SK-N-SH treated with all-trans-retinoic acid at 6 μM for 48 hours (cell line): ENCODE results near the gene OR4M1.
"Not testable (repeated sequence)": the region's sequence is repeated elsewhere in the genome, so short reads cannot be mapped to it uniquely, and the experiment has no call there.

ENCODE experiments used
- ATAC-seq: fragments of 200-7000 bp; cut with Tn5 transposase; 3 replicates; pipeline ENCODE4 v1.9.1; 2020; ENCODE audit warnings: mild to moderate bottlenecking, moderate library complexity
- BACH2 ChIP-seq: fragments of 250-450 bp; sonication (Bioruptor Pico); IDR thresholded peaks from 2 replicates; pipeline ENCODE4 v1.9.0; 2021; ENCODE audit warnings: mild to moderate bottlenecking, borderline replicate concordance
- CREB5 ChIP-seq: fragments of 250-450 bp; sonication (Bioruptor Pico); IDR thresholded peaks from 2 replicates; pipeline ENCODE4 v1.5.1; 2020; ENCODE audit warnings: low read depth, mild to moderate bottlenecking, moderate library complexity
- CSDC2 ChIP-seq: fragments of 250-450 bp; sonication (Bioruptor Pico); IDR thresholded peaks from 2 replicates; pipeline ENCODE4 v1.5.0; 2020; ENCODE audit warnings: mild to moderate bottlenecking, moderate library complexity
- CSRNP3 ChIP-seq: fragments of 250-450 bp; sonication (Bioruptor Pico); IDR thresholded peaks from 2 replicates; pipeline ENCODE4 v1.5.1; 2021; ENCODE audit warnings: mild to moderate bottlenecking, moderate library complexity
- ESRRG ChIP-seq: fragments of 250-450 bp; sonication (Bioruptor Pico); IDR thresholded peaks from 2 replicates; pipeline ENCODE4 v1.6.1; 2021; ENCODE audit warnings: mild to moderate bottlenecking
- GLIS3 ChIP-seq: fragments of 250-450 bp; sonication (Bioruptor Pico); IDR thresholded peaks from 2 replicates; pipeline ENCODE4 v1.5.0; 2020; ENCODE audit warnings: mild to moderate bottlenecking, moderate library complexity
- ISL1 ChIP-seq: fragments of 250-450 bp; sonication (Bioruptor Pico); IDR thresholded peaks from 2 replicates; pipeline ENCODE4 v2.1.2; 2022; ENCODE audit warnings: mild to moderate bottlenecking, moderate library complexity
- PATZ1 ChIP-seq: fragments of 250-450 bp; sonication (Bioruptor Pico); IDR thresholded peaks from 2 replicates; pipeline ENCODE4 v1.8.0; 2020; ENCODE audit warnings: mild to moderate bottlenecking, moderate library complexity, borderline replicate concordance
- PPARA ChIP-seq: fragments of 250-450 bp; sonication (Bioruptor Pico); IDR thresholded peaks from 2 replicates; pipeline ENCODE4 v1.5.0; 2020; ENCODE audit warnings: mild to moderate bottlenecking, borderline replicate concordance
- RARB ChIP-seq: fragments of 250-450 bp; sonication (Bioruptor Pico); IDR thresholded peaks from 2 replicates; pipeline ENCODE4 v1.8.0; 2021; ENCODE audit warnings: mild to moderate bottlenecking, moderate library complexity
- SNAI2 ChIP-seq: fragments of 250-450 bp; sonication (Bioruptor Pico); IDR thresholded peaks from 2 replicates; pipeline ENCODE4 v1.5.0; 2020; ENCODE audit warnings: mild to moderate bottlenecking, moderate library complexity
- TCF4 ChIP-seq: fragments of 250-450 bp; sonication (Bioruptor Pico); IDR thresholded peaks from 2 replicates; pipeline ENCODE4 v1.8.0; 2021; ENCODE audit warnings: mild to moderate bottlenecking, moderate library complexity, borderline replicate concordance
- TOX ChIP-seq: fragments of 250-450 bp; sonication (Bioruptor Pico); IDR thresholded peaks from 2 replicates; pipeline ENCODE4 v1.8.0; 2021; ENCODE audit warnings: mild to moderate bottlenecking, moderate library complexity, borderline replicate concordance
- TSHZ2 ChIP-seq: fragments of 250-450 bp; sonication (Bioruptor Pico); IDR thresholded peaks from 2 replicates; pipeline ENCODE4 v1.5.0; 2020; ENCODE audit warnings: mild to moderate bottlenecking, moderate library complexity
- ZC3H10 ChIP-seq: fragments of 250-450 bp; sonication (Bioruptor Pico); IDR thresholded peaks from 2 replicates; pipeline ENCODE4 v1.5.1; 2021; ENCODE audit warnings: mild to moderate bottlenecking, moderate library complexity
- ZFP3 ChIP-seq: fragments of 250-450 bp; sonication (Bioruptor Pico); IDR thresholded peaks from 2 replicates; pipeline ENCODE4 v1.5.0; 2020; ENCODE audit warnings: mild to moderate bottlenecking, moderate library complexity
- ZFP30 ChIP-seq: fragments of 450-650 bp; formaldehyde crosslinking; IDR thresholded peaks from 2 replicates; pipeline ENCODE4 v1.5.0; 2022; ENCODE audit warnings: mild to moderate bottlenecking, moderate library complexity
- ZNF565 ChIP-seq: fragments of 450-650 bp; formaldehyde crosslinking; conservative IDR thresholded peaks from 2 replicates; pipeline ENCODE4 v1.5.0; 2020; ENCODE audit warnings: low read depth, mild to moderate bottlenecking, moderate library complexity
- ZNF70 ChIP-seq: fragments of 450-650 bp; formaldehyde crosslinking; IDR thresholded peaks from 2 replicates; pipeline ENCODE4 v1.5.0; 2020; ENCODE audit warnings: mild to moderate bottlenecking, moderate library complexity
- ZNF8 ChIP-seq: fragments of 450-650 bp; formaldehyde crosslinking; IDR thresholded peaks from 2 replicates; pipeline ENCODE4 v1.5.0; 2020; ENCODE audit warnings: mild to moderate bottlenecking, moderate library complexity

The OR4M1 gene

GRCh38 chr14:19796520-19797108 is 23.3 kb downstream of the OR4M1 start:
- not testable (repeated sequence) for ATAC-seq

GRCh38 chr14:19799880-19800279 is 26.6 kb downstream of the OR4M1 start:
- TF ChIP-seq ZC3H10 (CRISPR knock-in tag) = no peak
- TF ChIP-seq ZFP30 (CRISPR knock-in tag) = no peak
- no peak for TF ChIP-seq PPARA (CRISPR knock-in tag)
- TF ChIP-seq CSRNP3 (CRISPR knock-in tag) = no peak
- TF ChIP-seq PATZ1 (CRISPR knock-in tag) = no peak
- no peak for TF ChIP-seq ISL1
- TF ChIP-seq GLIS3 (CRISPR knock-in tag) = no peak
- TF ChIP-seq SNAI2 = no peak
- TF ChIP-seq TOX (CRISPR knock-in tag) = no peak
- TF ChIP-seq TSHZ2 (CRISPR knock-in tag) = no peak
- TF ChIP-seq ZNF8 (CRISPR knock-in tag) = no peak
- no peak for TF ChIP-seq ZNF70
- TF ChIP-seq CREB5 (CRISPR knock-in tag) = no peak
- no peak for TF ChIP-seq ESRRG
- no peak for TF ChIP-seq BACH2 (CRISPR knock-in tag)
- no peak for TF ChIP-seq CSDC2 (CRISPR knock-in tag)
- ATAC-seq = no peak; the same call in 2 of the 3 replicates

More at GRCh38 chr14:19796520-19797108, 23.3 kb downstream of the OR4M1 start:
- TF ChIP-seq ZNF70 = peak; percentile 94

GRCh38 chr14:19800282-19801117 is 27.2 kb downstream of the OR4M1 start:
- ATAC-seq = peak; percentile 31
- TF ChIP-seq ISL1 (no peak), ZNF565 (no peak), CSRNP3 (CRISPR knock-in tag) (no peak), CREB5 (CRISPR knock-in tag) (no peak), ZC3H10 (CRISPR knock-in tag) (no peak), ESRRG (no peak), GLIS3 (CRISPR knock-in tag) (no peak), TOX (CRISPR knock-in tag) (no peak), PPARA (CRISPR knock-in tag) (no peak), SNAI2 (no peak), ZFP30 (CRISPR knock-in tag) (no peak), TCF4 (CRISPR knock-in tag) (no peak), ZFP3 (CRISPR knock-in tag) (no peak), RARB (CRISPR knock-in tag) (no peak), TSHZ2 (CRISPR knock-in tag) (no peak)
